TTC549 (cell line): ENCODE results near the gene USP43.
"Not testable (repeated sequence)": the region's sequence is repeated elsewhere in the genome, so short reads cannot be mapped to it uniquely, and the experiment has no call there.

Source experiments
- FAIRE-seq: peaks from 2 replicates; lab custom pipeline; 2012; peaks lifted over from hg19 to GRCh38; lab: Jason Lieb, UNC

The USP43 gene

DNA sequence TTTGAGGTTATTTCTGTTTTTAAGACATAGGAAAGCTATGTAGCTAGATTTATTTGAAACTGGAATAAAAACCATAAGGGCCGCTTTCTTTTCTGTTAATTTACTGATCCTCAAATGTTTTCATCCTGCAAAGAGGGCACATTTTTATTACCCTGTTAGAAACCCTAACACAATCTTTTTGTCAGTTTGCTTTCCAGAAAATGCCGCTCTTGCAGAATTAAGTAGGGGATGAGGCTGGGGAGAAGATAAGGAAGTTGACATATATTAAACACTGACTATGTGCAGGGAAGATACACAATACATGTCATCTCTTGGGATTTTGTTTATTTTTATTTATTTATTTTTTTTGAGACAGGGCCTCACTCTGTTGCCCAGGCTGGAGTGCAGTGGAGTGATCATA, 15.7 kb downstream of the USP43 start:
- FAIRE-seq = no peak

- FAIRE-seq = not testable (repeated sequence)
These were observed 18.2 kb downstream of the USP43 start for GRCh38 chr17:9663511-9663910.

DNA sequence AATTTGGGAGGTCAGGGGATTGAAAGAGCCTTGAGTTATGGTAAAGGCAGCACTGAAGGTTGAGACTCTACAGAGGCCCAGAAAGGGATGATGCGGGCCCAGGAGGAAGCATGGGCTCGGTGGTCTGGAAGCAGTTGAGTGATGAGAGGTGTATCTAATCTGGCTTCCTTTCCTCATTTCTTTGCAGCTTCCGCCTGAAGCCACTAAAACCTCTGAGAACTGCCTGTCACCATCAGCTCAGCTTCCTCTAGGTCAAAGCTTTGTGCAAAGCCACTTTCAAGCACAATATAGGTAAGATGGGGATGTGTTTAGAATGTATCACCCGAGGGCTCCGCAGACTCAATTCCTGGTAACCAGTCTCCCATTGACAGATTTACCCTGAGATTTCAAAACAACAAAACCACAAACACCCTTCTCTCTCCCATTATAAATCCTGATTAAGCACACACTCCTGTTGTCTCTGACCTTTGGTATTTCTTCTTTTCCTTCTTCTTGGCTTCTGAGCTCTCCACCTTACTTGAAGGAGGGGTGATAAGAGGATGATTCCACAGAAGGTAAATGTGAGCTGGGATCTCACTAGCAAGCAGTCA, 21.2 kb downstream of the USP43 start:
- no peak for FAIRE-seq

DNA sequence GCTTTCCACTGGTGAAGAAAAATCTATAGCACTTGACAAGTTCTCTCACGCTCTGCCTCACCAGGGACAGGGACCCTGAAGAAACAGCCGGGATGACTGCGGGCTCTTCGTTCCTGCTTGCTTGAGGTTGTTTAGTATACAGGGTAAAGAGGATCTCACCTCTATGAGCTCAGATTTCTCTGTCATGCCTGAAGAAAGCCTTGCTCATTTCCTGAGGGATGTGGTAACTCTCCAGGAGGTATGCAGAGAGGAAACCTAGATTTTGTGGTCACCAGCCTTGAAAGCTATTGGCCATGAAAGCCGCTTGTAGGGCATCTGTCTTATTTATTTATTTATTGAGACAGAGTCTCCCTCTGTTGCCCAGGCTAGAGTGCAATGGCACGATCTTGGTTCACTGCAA, 23.2 kb downstream of the USP43 start:
- FAIRE-seq = no peak

- no peak for FAIRE-seq
These were observed 24.3 kb downstream of the USP43 start for GRCh38 chr17:9669551-9670008.

- FAIRE-seq = no peak
These were observed 25.3 kb downstream of the USP43 start for GRCh38 chr17:9670596-9670995.

DNA sequence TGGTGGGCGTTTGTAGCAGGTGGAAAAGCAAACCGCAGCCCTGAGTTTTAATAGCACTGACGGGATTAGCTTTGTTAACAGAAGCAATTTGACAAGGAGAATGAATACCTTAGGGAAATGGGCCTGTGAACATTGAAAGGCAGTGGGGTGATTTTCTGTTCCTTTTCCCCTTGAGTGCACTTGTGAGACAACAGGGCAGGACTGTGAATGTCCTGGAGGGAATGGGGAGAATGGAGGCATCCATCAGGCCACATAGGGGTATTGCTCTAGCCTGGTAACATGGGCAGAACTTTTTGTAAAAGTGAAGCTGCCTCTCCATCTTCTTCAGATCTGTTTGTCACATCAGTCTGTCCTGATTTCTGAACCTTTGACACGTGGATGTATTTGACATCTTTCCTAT, 26.2 kb downstream of the USP43 start:
- FAIRE-seq = no peak

- no peak for FAIRE-seq
These were observed 26.9 kb downstream of the USP43 start for GRCh38 chr17:9672266-9672665.

- FAIRE-seq = no peak
These were observed 27.4 kb downstream of the USP43 start for GRCh38 chr17:9672691-9673090.

DNA sequence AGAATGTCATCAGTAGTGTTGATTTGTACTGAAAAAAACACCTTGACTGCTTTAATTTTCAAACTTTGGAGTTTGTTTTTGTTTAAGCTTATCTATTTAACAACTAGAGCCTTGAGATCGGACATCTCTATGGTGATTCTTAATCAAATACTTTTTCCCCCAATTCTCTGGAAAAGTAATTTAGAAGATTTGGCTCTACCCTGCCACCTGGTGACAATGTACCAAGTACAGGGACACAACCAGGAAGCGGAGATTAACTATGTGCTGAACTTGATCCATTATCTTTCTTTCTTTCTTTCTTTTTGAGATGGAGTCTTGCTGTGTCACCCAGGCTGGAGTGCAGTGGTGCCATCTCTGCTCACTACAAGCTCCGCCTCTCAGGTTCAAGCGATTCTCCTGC, 30.8 kb downstream of the USP43 start:
- no peak for FAIRE-seq

- FAIRE-seq = no peak
These were observed 31.5 kb downstream of the USP43 start for GRCh38 chr17:9676820-9677310.

- no peak for FAIRE-seq
These were observed 32.1 kb downstream of the USP43 start for GRCh38 chr17:9677411-9677810.

DNA sequence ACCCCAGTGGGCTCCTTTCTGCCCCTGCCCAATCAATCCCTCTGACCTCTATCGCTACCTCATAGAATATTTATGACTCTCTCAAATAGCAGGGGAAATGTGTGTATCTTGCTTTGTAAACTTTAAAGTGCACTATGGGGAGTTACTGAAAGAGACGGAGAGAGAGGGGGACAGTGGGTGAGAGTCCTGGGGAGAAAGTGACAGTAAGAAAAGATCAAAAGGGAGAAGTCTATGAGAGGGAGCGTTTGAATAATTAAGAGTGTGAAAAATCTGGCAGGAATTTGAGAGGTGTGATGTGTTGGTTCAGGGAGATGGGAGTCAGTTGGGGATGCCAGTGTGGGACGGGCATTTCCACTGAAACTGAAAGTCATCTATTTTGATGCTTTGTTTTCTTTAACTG, 32.6 kb downstream of the USP43 start:
- FAIRE-seq = no peak

- no peak for FAIRE-seq
These were observed 39.8 kb downstream of the USP43 start for GRCh38 chr17:9684955-9685621.

DNA sequence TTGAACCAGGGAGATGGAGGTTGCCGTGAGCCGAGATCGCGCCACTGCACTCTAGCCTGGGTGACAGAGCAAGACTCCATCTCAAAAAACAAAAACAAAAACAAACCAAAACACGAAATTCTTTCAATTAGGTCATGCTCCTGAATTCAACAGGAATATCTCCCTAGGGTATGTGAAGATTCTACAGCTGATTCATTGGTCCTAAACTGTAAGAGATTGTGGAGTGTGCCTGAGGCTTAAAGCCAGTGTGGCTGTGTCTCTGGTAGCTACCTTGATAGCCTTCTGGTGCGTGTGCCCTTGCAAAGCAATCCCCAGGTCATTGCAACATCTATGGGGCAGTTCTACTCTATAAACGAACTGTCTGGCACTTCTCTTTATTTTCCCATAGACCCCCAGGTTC, 48.4 kb downstream of the USP43 start:
- no peak for FAIRE-seq

DNA sequence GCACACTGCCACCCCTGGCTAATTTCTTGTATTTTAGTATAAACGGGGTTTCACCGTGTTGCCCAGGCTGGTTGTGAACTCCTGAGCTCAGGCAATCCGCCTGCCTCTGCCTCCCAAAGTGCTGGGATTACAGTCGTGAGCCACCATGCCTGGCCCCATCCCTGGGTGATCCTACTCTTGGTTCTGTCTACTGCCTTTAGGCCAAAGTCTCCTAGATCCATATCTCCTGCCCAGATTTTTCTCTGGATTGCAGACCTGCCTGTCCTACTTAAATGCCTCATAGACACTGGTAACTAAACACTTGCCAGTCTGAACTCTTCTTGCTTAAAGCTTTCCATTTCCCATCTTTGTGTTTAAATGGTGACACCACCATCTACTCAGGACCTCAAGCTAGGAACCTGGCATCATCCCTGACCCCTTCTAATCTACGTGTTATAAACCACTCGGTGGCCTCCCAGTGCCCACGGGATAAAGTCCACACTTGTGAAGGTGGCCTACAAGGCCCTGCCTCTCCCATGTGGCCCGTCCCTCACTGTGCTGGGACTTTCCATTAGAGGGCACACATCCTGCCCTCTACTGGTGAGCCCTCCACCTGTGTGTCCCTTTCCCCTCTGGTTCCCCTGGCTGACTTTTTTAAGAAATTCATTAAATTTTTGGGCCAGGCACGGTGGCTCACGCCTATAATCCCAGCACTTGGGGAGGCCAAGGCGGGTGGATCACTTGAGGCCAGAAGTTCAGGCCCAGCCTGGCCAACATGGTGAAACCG, 51.1 kb downstream of the USP43 start:
- FAIRE-seq = no peak

- no peak for FAIRE-seq
These were observed 54.8 kb downstream of the USP43 start for GRCh38 chr17:9700136-9700535.

DNA sequence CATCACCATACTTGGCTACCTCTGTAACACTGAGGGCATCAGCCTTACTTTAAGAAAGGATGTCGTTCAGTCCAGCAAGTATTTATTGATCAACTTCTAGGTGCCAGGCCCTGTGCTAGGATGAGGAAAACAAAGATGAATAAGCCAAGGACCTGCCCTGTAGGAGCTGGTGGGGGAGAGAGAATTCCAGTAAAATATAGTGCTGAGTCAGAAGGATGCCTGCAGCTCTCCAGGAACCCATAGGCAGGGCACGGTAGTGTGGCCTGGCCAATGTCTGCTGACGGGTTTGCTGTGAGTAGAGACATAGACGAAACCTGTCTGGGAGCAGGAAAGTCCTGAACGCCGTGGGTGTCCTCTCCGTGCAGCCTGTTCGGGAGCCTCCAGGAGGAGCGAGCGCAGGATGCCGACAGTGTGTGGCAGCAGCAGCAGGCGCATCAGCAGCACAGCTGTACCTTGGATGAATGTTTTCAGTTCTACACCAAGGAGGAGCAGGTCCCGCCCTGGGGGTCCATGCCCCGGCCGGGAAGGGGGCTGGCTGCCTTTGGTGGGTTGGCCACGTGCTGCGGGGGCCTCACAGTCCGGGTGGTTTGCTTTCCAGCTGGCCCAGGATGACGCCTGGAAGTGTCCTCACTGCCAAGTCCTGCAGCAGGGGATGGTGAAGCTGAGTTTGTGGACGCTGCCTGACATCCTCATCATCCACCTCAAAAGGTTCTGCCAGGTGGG, 55.6 kb downstream of the USP43 start:
- no peak for FAIRE-seq

DNA sequence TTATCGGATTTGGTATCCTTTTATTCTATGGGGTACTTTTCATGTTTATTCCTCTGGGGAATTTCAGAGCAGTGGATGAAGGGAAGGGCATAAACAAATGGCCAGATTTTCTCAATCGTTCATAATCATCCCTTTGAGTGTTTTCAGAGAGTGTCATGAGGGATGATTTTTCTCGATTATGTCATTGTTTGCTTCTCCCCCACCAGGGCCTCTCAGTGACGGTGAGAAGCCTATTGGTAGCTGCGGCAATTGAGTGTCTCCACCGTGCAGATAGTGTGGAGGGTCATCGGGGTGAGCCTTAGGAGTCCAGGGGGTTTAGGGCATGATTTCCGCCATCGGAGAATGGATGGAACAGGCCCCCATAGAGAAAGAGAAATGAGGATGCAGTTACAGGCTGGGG, 57.2 kb downstream of the USP43 start:
- FAIRE-seq = no peak

GRCh38 chr17:9702914-9703780, 57.8 kb downstream of the USP43 start:
- no peak for FAIRE-seq

DNA sequence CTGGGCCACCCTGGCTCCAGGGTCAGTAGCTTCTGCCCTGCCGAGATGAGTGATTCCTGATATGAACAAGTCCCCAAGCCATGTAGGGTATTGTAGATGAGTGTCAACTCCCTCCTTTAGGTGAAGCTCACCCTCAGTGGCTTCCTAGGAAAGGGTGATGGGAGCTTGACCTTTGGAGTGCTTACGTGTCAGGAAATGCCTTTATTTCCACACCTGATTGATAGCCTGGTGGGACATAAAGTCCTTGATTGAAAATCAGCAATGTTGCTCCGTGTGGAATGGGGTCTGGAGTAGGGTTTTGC, 58.4 kb downstream of the USP43 start:
- no peak for FAIRE-seq

DNA sequence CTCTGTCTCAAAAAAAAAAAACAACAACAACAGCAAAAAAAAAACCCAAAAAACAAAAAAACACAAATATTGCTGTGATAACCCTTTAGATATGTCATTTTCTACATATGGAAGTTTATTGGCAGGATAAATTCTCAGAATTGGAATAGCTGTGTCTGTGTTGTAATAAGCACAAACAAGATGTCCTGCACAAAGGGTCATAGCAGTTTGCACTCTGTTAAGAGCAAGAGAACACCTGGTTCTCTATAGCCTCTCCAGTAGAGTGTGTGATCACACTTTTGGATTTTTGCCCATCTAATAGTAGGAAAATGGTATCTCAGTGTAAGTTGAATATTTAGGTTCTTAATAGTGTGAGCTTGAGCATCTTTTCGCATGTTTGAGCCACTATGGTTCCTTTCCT, 60.4 kb downstream of the USP43 start:
- no peak for FAIRE-seq
